Mesothelial cell of epicardium (in vitro differentiated cells): Measurements from ENCODE around the gene ALDH3A2. TPM values are rescaled to one million over a fixed set of nuclear protein-coding genes. Genes with fewer than 3 reads are reported as not detected.

Experiments used
- DNase-seq, 2 experiments: peaks; one replicate each; pipeline ENCODE4 v3.0.0; 2021; ENCODE audit warnings: low spot score in 2 of 2; ENCODE audit not compliant: unreplicated experiment in 2 of 2
- H3K27ac Mint-ChIP-seq: 2 replicates; pipeline ENCODE4 v1.8.0; 2021; ENCODE audit warnings: mixed read lengths
- H3K27me3 Mint-ChIP-seq: 2 replicates; pipeline ENCODE4 v1.8.0; 2021; ENCODE audit warnings: low read depth, mixed read lengths
- H3K36me3 Mint-ChIP-seq: 2 replicates; pipeline ENCODE4 v1.8.0; 2021; ENCODE audit warnings: mixed read lengths
- H3K4me1 Mint-ChIP-seq: 2 replicates; pipeline ENCODE4 v1.8.0; 2021; ENCODE audit warnings: mixed read lengths
- H3K4me3 Mint-ChIP-seq: 2 replicates; pipeline ENCODE4 v1.8.0; 2021; ENCODE audit warnings: mild to moderate bottlenecking, moderate library complexity, mixed read lengths
- H3K9me3 Mint-ChIP-seq: 2 replicates; pipeline ENCODE4 v1.8.0; 2021; ENCODE audit warnings: mixed read lengths
- CTCF ChIP-seq: fragments of 200-600 bp; sonication (generic); IDR thresholded peaks from one replicate; pipeline ENCODE4 v1.5.0; 2021; ENCODE audit warnings: antibody characterized with exemption; ENCODE audit not compliant: unreplicated experiment
- total RNA-seq: library from RNA; stranded (reverse); gene quantifications from 3 replicates; pipeline ENCODE4 v1.2.1, GENCODE V29; 2021

ALDH3A2 gene
- total RNA-seq, 1 donor from 2014 or later = 78.4 TPM

GRCh38 chr17:19645734-19646201 lies 2.8 kb upstream of the ALDH3A2 start:
- peak overlapping the region; percentile 27 for H3K27ac Mint-ChIP-seq
- no peaks in the 10 kb centered on the region for H3K9me3 Mint-ChIP-seq
- peak overlapping the region; percentile 7 for H3K4me3 Mint-ChIP-seq
- H3K27me3 Mint-ChIP-seq = no peaks in the 10 kb centered on the region
- H3K36me3 Mint-ChIP-seq = no peaks in the 10 kb centered on the region
- H3K4me1 Mint-ChIP-seq = peaks cover 56% of the 10 kb centered on the region
- peak; percentile 48 for TF ChIP-seq CTCF
- no peak for DNase-seq

- H3K27me3 Mint-ChIP-seq = no peaks in the 10 kb centered on the region
- no peak for DNase-seq
- TF ChIP-seq CTCF = no peak
- peaks cover 67% of the 10 kb centered on the region for H3K4me1 Mint-ChIP-seq
- no peaks in the 10 kb centered on the region for H3K9me3 Mint-ChIP-seq
- H3K4me3 Mint-ChIP-seq = peak overlapping the region; percentile 84
- H3K36me3 Mint-ChIP-seq = peaks cover 2% of the 10 kb centered on the region
- peak overlapping the region; percentile 93 for H3K27ac Mint-ChIP-seq
Measured at GRCh38 chr17:19646788-19647696, 1.5 kb upstream of the ALDH3A2 start.

GRCh38 chr17:19647697-19648474 lies 665 bp upstream of the ALDH3A2 start:
- Mint-ChIP-seq H3K27ac (peak overlapping the region; percentile 93), H3K4me3 (peak overlapping the region; percentile 84), H3K36me3 (peaks cover 7% of the 10 kb centered on the region), H3K4me1 (peaks cover 62% of the 10 kb centered on the region), H3K9me3 (no peaks in the 10 kb centered on the region), H3K27me3 (no peaks in the 10 kb centered on the region)
- peak in 1 of 2 experiments; percentile 63 for DNase-seq
- no peak for TF ChIP-seq CTCF

- Mint-ChIP-seq H3K36me3 (peaks cover 17% of the 10 kb centered on the region), H3K4me3 (peak overlapping the region; percentile 84), H3K27ac (peak overlapping the region; percentile 93), H3K27me3 (no peaks in the 10 kb centered on the region), H3K4me1 (peaks cover 56% of the 10 kb centered on the region), H3K9me3 (no peaks in the 10 kb centered on the region)
- TF ChIP-seq CTCF = no peak
- no peak for DNase-seq
Measured at GRCh38 chr17:19649274-19649541, 657 bp downstream of the ALDH3A2 start.

GRCh38 chr17:19650826-19651225 lies 2.3 kb downstream of the ALDH3A2 start:
- H3K27me3 Mint-ChIP-seq = no peaks in the 10 kb centered on the region
- peak overlapping the region; percentile 35 for H3K27ac Mint-ChIP-seq
- no peaks in the 10 kb centered on the region for H3K9me3 Mint-ChIP-seq
- peaks cover 31% of the 10 kb centered on the region for H3K36me3 Mint-ChIP-seq
- peak overlapping the region; percentile 84 for H3K4me3 Mint-ChIP-seq
- peaks cover 44% of the 10 kb centered on the region for H3K4me1 Mint-ChIP-seq
- no peak for DNase-seq
- TF ChIP-seq CTCF = no peak
